NCI-H2196 treated with DMSO at 0.1 percent for 48 hours (cell line): ENCODE results near the gene EXOC7.
"Not testable (repeated sequence)": the region's sequence is repeated elsewhere in the genome, so short reads cannot be mapped to it uniquely, and the experiment has no call there.

Source experiments
- DNase-seq: peaks from one replicate; lab custom pipeline; 2025; ENCODE audit not compliant: unreplicated experiment; lab: John Stamatoyannopoulos, UW

The EXOC7 gene

GRCh38 chr17:76088868-76089576, 14.6 kb downstream of the EXOC7 start:
- no peak for DNase-seq

GRCh38 chr17:76088041-76088867, 15.3 kb downstream of the EXOC7 start:
- no peak for DNase-seq

GRCh38 chr17:76087531-76087930, 16.1 kb downstream of the EXOC7 start:
- DNase-seq = no peak

GRCh38 chr17:76086384-76086783, 17.2 kb downstream of the EXOC7 start:
- DNase-seq = no peak

- no peak for DNase-seq
Observed at GRCh38 chr17:76085731-76086366, 17.7 kb downstream of the EXOC7 start.

- DNase-seq = no peak
Observed at GRCh38 chr17:76085066-76085730, 18.4 kb downstream of the EXOC7 start.

- no peak for DNase-seq
Observed at GRCh38 chr17:76083536-76084182, 19.9 kb downstream of the EXOC7 start.

GRCh38 chr17:76082326-76083251, 21.0 kb downstream of the EXOC7 start:
- DNase-seq = no peak

- no peak for DNase-seq
Observed at GRCh38 chr17:76081295-76082210, 22.0 kb downstream of the EXOC7 start.

- DNase-seq = no peak
Observed at GRCh38 chr17:76080768-76081287, 22.8 kb downstream of the EXOC7 start.

- DNase-seq = no peak
Observed at GRCh38 chr17:76079956-76080767, 23.4 kb downstream of the EXOC7 start.

GRCh38 chr17:76079535-76079955, 24.0 kb downstream of the EXOC7 start:
- DNase-seq = no peak

- DNase-seq = no peak
Observed at GRCh38 chr17:76078860-76079534, 24.6 kb downstream of the EXOC7 start, which contains the start of gene ZACN. Gene ZACN (plus strand): TSS chr17:76079182. CDS start chr17:76079265, 83 bp downstream.

GRCh38 chr17:76078370-76078769, 25.2 kb downstream of the EXOC7 start:
- DNase-seq = not testable (repeated sequence)

- DNase-seq = peak; percentile 76
Observed at GRCh38 chr17:76077584-76078110, 25.9 kb downstream of the EXOC7 start.

GRCh38 chr17:76076765-76077583, 26.6 kb downstream of the EXOC7 start:
- DNase-seq = no peak
